ENCODE results near the gene DNAJC1. TPM values are rescaled to one million over a fixed set of nuclear protein-coding genes. Genes with fewer than 3 reads are reported as not detected.

DNAJC1 gene
- total and polyA plus RNA-seq, 3 donors from 2014 or later, result 16.7 to 59.6 (median 59.0) TPM

DNA sequence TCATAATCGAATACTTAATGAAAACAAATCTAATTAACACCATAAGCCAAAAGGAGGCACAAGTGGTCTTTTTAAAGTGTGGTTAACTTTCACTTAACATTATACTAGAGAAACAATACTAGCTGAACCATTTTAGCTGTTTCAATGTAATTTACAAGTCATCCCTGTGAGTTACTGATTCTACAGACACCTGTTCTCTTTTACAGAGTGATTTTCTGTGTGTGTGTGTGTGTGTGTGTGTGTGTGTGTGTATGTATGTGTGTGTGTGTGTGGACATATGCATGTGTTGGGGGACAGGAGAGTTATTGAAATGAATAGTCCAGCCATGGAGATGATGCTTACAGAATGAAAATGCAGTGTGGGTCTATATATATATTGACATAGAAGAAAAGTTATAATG, 200.2 kb downstream of the DNAJC1 start:
- Histone ChIP-seq H3K27me3 (no peaks in the 10 kb centered on the region), H3K4me1 (no peaks in the 10 kb centered on the region), H3K27ac (no peak overlapping the region), H3K9me3 (no peaks in the 10 kb centered on the region), H3K4me3 (no peak overlapping the region), H3K36me3 (ENCODE audit: low read depth, missing control alignments) (no peaks in the 10 kb centered on the region)
- TF ChIP-seq POLR2A (IDR thresholded peaks at IDR 0.05), result no peak
- TF ChIP-seq, protein P1, sequence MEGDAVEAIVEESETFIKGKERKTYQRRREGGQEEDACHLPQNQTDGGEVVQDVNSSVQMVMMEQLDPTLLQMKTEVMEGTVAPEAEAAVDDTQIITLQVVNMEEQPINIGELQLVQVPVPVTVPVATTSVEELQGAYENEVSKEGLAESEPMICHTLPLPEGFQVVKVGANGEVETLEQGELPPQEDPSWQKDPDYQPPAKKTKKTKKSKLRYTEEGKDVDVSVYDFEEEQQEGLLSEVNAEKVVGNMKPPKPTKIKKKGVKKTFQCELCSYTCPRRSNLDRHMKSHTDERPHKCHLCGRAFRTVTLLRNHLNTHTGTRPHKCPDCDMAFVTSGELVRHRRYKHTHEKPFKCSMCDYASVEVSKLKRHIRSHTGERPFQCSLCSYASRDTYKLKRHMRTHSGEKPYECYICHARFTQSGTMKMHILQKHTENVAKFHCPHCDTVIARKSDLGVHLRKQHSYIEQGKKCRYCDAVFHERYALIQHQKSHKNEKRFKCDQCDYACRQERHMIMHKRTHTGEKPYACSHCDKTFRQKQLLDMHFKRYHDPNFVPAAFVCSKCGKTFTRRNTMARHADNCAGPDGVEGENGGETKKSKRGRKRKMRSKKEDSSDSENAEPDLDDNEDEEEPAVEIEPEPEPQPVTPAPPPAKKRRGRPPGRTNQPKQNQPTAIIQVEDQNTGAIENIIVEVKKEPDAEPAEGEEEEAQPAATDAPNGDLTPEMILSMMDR (IDR thresholded peaks at IDR 0.05), result no peak
- DNase-seq, result no peak
- WGBS, 2 donors, result 8 to 53% methylated on average over 1 of the region's 1 CpG
- intact Hi-C loops (cut with DNase I; ENCODE audit: low total_unique reads), result no loop called here

DNA sequence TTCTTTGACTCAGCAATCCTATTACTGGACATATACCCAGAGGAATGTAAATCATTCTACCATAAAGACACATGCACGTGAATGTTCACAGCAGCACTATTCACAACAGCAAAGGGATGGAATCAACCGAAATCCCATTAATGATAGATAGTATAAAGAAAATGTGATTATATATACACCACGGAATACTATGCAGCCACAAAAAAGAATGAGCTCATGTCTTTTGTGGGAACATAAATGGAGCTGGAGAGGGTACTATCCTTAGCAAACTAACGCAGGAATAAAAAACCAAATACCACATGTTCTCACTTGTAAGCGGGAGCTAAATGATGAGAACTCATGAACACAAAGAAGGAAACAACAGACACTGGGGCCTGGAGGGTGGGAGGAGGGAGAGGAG, 201.9 kb downstream of the DNAJC1 start:
- Histone ChIP-seq H3K4me3 (no peak overlapping the region), H3K36me3 (ENCODE audit: low read depth, missing control alignments) (no peaks in the 10 kb centered on the region), H3K27me3 (no peaks in the 10 kb centered on the region), H3K27ac (no peak overlapping the region), H3K4me1 (peaks cover 3% of the 10 kb centered on the region), H3K9me3 (no peaks in the 10 kb centered on the region)
- TF ChIP-seq, protein P1 (IDR thresholded peaks at IDR 0.05), result no peak
- no peak for TF ChIP-seq POLR2A (IDR thresholded peaks at IDR 0.05)
- intact Hi-C loops (cut with DNase I; ENCODE audit: low total_unique reads), result no loop called here
- 95 to 97% methylated on average over 5 of the region's 5 CpGs for WGBS, 2 donors
- no peak for DNase-seq

DNA sequence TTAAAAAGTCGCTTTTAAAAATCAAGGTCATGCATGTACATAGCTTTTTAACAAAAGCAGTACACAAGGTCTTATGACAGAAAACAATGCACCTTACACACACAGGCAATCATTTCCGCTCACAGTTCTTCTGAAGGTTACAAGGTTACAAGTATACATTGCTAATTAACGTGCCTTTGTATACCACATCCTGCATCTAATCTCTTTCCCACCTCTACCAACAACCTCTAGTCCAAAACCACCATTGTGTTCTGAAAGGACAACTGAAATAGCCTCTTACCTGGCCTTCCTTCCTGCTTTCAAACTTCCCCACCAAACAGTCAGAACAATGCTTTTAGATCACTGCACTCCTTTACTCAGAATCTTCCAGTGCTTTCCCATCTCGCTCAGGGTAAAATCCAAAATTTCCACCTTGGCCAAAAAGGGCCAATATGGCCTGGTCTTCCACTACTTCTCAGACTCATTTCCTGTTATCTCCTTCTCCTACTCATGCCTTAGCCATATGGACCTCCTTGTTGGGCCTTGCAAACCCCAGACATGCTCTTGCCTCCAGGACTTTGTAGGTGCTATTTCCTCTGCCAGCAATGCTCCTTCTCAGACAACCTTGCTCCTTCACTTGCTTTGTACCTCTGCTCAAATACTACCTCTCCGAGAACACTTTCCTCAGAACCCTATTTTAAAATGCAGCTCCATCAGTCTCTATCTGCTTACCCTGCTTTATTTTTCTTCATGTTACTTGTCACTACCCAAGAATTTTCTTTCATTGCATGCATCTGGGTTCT, 205.4 kb downstream of the DNAJC1 start:
- WGBS, 2 donors, result 74 to 80% methylated on average over 5 of the region's 5 CpGs
- Histone ChIP-seq H3K9me3 (no peaks in the 10 kb centered on the region), H3K4me1 (peaks cover 3% of the 10 kb centered on the region), H3K4me3 (no peak overlapping the region), H3K27ac (no peak overlapping the region), H3K36me3 (ENCODE audit: low read depth, missing control alignments) (no peaks in the 10 kb centered on the region), H3K27me3 (no peaks in the 10 kb centered on the region)
- DNase-seq, result no peak
- intact Hi-C loops (cut with DNase I; ENCODE audit: low total_unique reads), result no loop called here
- TF ChIP-seq, protein P1 (IDR thresholded peaks at IDR 0.05), result no peak
- TF ChIP-seq POLR2A (IDR thresholded peaks at IDR 0.05), result no peak

DNA sequence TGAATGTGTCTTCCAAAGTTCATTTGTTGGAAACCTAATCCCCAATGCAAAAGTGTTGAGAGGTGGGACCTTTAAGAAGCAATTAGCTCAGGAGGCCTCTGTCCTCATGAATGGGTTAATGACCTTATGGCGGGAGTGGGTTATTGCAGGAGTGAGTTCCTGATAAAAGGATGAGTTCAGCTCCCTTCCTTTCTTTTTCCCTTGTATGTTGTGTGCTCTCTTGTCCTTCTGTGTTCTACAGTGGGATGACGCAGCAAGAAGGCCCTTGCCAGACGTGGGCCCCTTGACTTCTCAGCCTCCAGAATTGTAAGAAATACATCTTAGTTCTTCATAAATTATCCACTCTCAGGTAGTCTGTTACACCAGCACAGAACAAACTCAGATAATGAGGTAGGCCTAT, 206.0 kb downstream of the DNAJC1 start:
- 86 to 88% methylated on average over 3 of the region's 3 CpGs for WGBS, 2 donors
- H3K9me3 ChIP-seq, result no peaks in the 10 kb centered on the region
- H3K4me3 ChIP-seq, result no peak overlapping the region
- TF ChIP-seq, protein P1 (IDR thresholded peaks at IDR 0.05), result no peak
- no peak for TF ChIP-seq POLR2A (IDR thresholded peaks at IDR 0.05)
- H3K27ac ChIP-seq, result no peak overlapping the region
- intact Hi-C loops (cut with DNase I; ENCODE audit: low total_unique reads), result no loop called here
- H3K27me3 ChIP-seq, result no peaks in the 10 kb centered on the region
- no peak for DNase-seq
- no peaks in the 10 kb centered on the region for H3K36me3 ChIP-seq (ENCODE audit: low read depth, missing control alignments)
- H3K4me1 ChIP-seq, result peaks cover 3% of the 10 kb centered on the region

DNA sequence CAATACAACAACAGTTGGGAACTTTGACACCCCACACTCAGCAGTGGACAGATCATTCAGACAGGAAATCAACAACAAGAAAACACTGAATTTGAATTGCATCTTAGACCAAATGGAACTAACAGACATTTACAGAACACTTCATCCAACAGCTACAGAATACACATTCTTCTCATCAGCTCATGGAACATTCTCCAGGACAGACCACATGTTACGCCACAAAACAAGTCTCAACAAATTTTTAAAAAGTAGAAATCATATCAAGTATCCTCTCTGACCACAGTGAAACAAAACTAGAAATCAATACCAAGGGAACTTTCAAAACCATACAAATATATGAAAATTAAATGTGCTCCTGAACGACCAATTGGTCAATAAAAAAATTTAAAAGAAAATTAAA, 212.3 kb downstream of the DNAJC1 start:
- Histone ChIP-seq H3K27ac (no peak overlapping the region), H3K9me3 (no peaks in the 10 kb centered on the region), H3K36me3 (ENCODE audit: low read depth, missing control alignments) (no peaks in the 10 kb centered on the region), H3K4me3 (no peak overlapping the region), H3K4me1 (no peaks in the 10 kb centered on the region), H3K27me3 (no peaks in the 10 kb centered on the region)
- TF ChIP-seq POLR2A (IDR thresholded peaks at IDR 0.05), result no peak
- TF ChIP-seq, protein P1 (IDR thresholded peaks at IDR 0.05), result no peak
- intact Hi-C loops (cut with DNase I; ENCODE audit: low total_unique reads), result no loop called here
- WGBS, 2 donors, result 93 to 99% methylated on average over 2 of the region's 2 CpGs
- DNase-seq, result no peak
